Measurements from ENCODE around the gene RPS17. TPM values are rescaled to one million over a fixed set of nuclear protein-coding genes. Genes with fewer than 3 reads are reported as not detected.

Gene RPS17
- total RNA-seq, 1 experiment from 2014 or later: 2,241 TPM

- TF ChIP-seq FOXP1 (CRISPR knock-in tag; IDR thresholded peaks at IDR 0.05; ENCODE audit: borderline replicate concordance): no peak
Observed at GRCh38 chr15:82575335-82575734, 35.1 kb upstream of the RPS17 start (continued).

GRCh38 chr15:82572986-82573385 lies 32.7 kb upstream of the RPS17 start:
- no peak for DNase-seq (ENCODE audit: low spot score)
- Mint-ChIP-seq H3K27me3 (ENCODE audit: low read depth) (peaks cover 7% of the 10 kb centered on the region), H3K36me3 (no peaks in the 10 kb centered on the region), H3K4me3 (no peak overlapping the region), H3K27ac (no peak overlapping the region), H3K4me1 (peaks cover 15% of the 10 kb centered on the region), H3K9me3 (no peaks in the 10 kb centered on the region)
- ATAC-seq: no peak
- ChIA-PET POLR2A (interaction anchor here (0.6 to 1.9 kb wide), 2 partner anchors 33 to 380 kb away, joined by 3 to 7 read pairs; partner anchors contain the start of gene RPS17), CTCF (interaction anchor here (0.5 to 2.2 kb wide), 6 partner anchors 12 to 402 kb away, joined by 3 to 8 read pairs (median 4); no protein-coding TSS in a partner anchor)
- TF ChIP-seq SP1 (CRISPR knock-in tag; conservative IDR thresholded peaks at IDR 0.05) (no peak), AFF4 (CRISPR knock-in tag; IDR thresholded peaks at IDR 0.05; ENCODE audit: borderline replicate concordance) (no peak), JUN (CRISPR knock-in tag; IDR thresholded peaks at IDR 0.05) (no peak), AR (CRISPR knock-in tag; IDR thresholded peaks at IDR 0.05) (no peak), ZNF219 (CRISPR knock-in tag; IDR thresholded peaks at IDR 0.05; ENCODE audit: borderline replicate concordance) (no peak), CREM (CRISPR knock-in tag; IDR thresholded peaks at IDR 0.05) (no peak), MXD4 (CRISPR knock-in tag; IDR thresholded peaks at IDR 0.05; ENCODE audit: borderline replicate concordance) (no peak), ZNF263 (CRISPR knock-in tag; IDR thresholded peaks at IDR 0.05; ENCODE audit: low read depth) (no peak), SOX15 (CRISPR knock-in tag; IDR thresholded peaks at IDR 0.05) (no peak), CBFB (CRISPR knock-in tag; IDR thresholded peaks at IDR 0.05; ENCODE audit: low read depth) (no peak), ZNF416 (CRISPR knock-in tag; IDR thresholded peaks at IDR 0.05) (no peak)
- TF ChIP-seq, protein P1, sequence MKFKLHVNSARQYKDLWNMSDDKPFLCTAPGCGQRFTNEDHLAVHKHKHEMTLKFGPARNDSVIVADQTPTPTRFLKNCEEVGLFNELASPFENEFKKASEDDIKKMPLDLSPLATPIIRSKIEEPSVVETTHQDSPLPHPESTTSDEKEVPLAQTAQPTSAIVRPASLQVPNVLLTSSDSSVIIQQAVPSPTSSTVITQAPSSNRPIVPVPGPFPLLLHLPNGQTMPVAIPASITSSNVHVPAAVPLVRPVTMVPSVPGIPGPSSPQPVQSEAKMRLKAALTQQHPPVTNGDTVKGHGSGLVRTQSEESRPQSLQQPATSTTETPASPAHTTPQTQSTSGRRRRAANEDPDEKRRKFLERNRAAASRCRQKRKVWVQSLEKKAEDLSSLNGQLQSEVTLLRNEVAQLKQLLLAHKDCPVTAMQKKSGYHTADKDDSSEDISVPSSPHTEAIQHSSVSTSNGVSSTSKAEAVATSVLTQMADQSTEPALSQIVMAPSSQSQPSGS (CRISPR knock-in tag; IDR thresholded peaks at IDR 0.05; ENCODE audit: borderline replicate concordance, low read depth): no peak
- TF ChIP-seq, protein P2, sequence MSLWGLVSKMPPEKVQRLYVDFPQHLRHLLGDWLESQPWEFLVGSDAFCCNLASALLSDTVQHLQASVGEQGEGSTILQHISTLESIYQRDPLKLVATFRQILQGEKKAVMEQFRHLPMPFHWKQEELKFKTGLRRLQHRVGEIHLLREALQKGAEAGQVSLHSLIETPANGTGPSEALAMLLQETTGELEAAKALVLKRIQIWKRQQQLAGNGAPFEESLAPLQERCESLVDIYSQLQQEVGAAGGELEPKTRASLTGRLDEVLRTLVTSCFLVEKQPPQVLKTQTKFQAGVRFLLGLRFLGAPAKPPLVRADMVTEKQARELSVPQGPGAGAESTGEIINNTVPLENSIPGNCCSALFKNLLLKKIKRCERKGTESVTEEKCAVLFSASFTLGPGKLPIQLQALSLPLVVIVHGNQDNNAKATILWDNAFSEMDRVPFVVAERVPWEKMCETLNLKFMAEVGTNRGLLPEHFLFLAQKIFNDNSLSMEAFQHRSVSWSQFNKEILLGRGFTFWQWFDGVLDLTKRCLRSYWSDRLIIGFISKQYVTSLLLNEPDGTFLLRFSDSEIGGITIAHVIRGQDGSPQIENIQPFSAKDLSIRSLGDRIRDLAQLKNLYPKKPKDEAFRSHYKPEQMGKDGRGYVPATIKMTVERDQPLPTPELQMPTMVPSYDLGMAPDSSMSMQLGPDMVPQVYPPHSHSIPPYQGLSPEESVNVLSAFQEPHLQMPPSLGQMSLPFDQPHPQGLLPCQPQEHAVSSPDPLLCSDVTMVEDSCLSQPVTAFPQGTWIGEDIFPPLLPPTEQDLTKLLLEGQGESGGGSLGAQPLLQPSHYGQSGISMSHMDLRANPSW (CRISPR knock-in tag; conservative IDR thresholded peaks at IDR 0.05; ENCODE audit: low read depth): no peak

Measured in WTC11 (cell line).